ENCODE measurements around the gene MYO18B. TPM values are rescaled to one million over a fixed set of nuclear protein-coding genes. Genes with fewer than 3 reads are reported as not detected.

Gene MYO18B
- total RNA-seq, 1 experiment from 2014 or later: 0.05 TPM

- H3K9me2 ChIP-seq (ENCODE audit: insufficient read depth): no peaks in the 10 kb centered on the region
- no TSS peak for BruUV-seq (replicated peaks)
- no peaks in the 10 kb centered on the region for H3K36me3 ChIP-seq (ENCODE audit: control insufficient read depth in 1 of 2, insufficient read depth in 2 of 2, low read length in 2 of 2)
- ATAC-seq (no peak), DNase-seq (ENCODE audit: low read depth, low spot score) (no peak)
- no peak overlapping the region for H3K4me2 ChIP-seq (ENCODE audit: low read length)
- POLR2A ChIA-PET: no interaction called here
- H3K9ac ChIP-seq (ENCODE audit: low read length): no peak overlapping the region
- CTCF ChIA-PET: no interaction called here
- intact Hi-C loops (cut with micrococcal nuclease): no loop called here
- H4K20me1 ChIP-seq (ENCODE audit: insufficient read depth): no peaks in the 10 kb centered on the region
- H3K27me3 ChIP-seq (ENCODE audit: insufficient read depth, low read length): no peaks in the 10 kb centered on the region; the same call in 1 of the 2 replicates
- no peak overlapping the region for H3K4me3 ChIP-seq (replicated peaks in 1 of 2; ENCODE audit: low read depth in 1 of 2, low read length in 2 of 2)
- H3K9me3 ChIP-seq (ENCODE audit: control insufficient read depth in 1 of 2, insufficient read depth in 1 of 2, low read depth in 1 of 2, low read length in 2 of 2): no peaks in the 10 kb centered on the region
- no peaks in the 10 kb centered on the region for H3K79me2 ChIP-seq (ENCODE audit: insufficient read depth, low read length)
- H2AFZ ChIP-seq (ENCODE audit: low read depth, low read length, poor library complexity, severe bottlenecking): no peak overlapping the region
- TF ChIP-seq POLR2A (IDR thresholded peaks at IDR 0.05; ENCODE audit: borderline replicate concordance, extremely low read depth, insufficient read depth, insufficient read length): no peak
- no peak for TF ChIP-seq TCF7L2 (IDR thresholded peaks at IDR 0.05; ENCODE audit: borderline replicate concordance, extremely low read depth, insufficient read depth, insufficient read length)
- no peak for TF ChIP-seq SRF (IDR thresholded peaks at IDR 0.05; ENCODE audit: low read depth)
- TF ChIP-seq ATF3 (IDR thresholded peaks at IDR 0.05): no peak
- no peak for TF ChIP-seq EGR1 (IDR thresholded peaks at IDR 0.05; ENCODE audit: low read depth)
- no peaks in the 10 kb centered on the region for H3K4me1 ChIP-seq (ENCODE audit: control insufficient read depth in 1 of 2, insufficient read depth in 2 of 2, low read length in 2 of 2)
- RAD21 ChIA-PET (ENCODE audit: low non-redundant PET in 1 of 2, low total read pairs in 2 of 2, uncharacterized antibody in 2 of 2, unreplicated experiment in 2 of 2): no interaction called here
- no peak overlapping the region for H3K27ac ChIP-seq (ENCODE audit: low read depth, low read length)
These were observed 91.7 kb downstream of the MYO18B start for GRCh38 chr22:25833676-25834075.

GRCh38 chr22:25834490-25834889 is 92.5 kb downstream of the MYO18B start:
- no peak for ATAC-seq
- CTCF ChIA-PET: no interaction called here

More at GRCh38 chr22:25834490-25834889, 92.5 kb downstream of the MYO18B start:
- Histone ChIP-seq H3K4me2 (ENCODE audit: low read length) (no peak overlapping the region), H3K79me2 (ENCODE audit: insufficient read depth, low read length) (no peaks in the 10 kb centered on the region), H3K36me3 (ENCODE audit: control insufficient read depth in 1 of 2, insufficient read depth in 2 of 2, low read length in 2 of 2) (no peaks in the 10 kb centered on the region), H3K27ac (ENCODE audit: low read depth, low read length) (no peak overlapping the region), H3K9me2 (ENCODE audit: insufficient read depth) (no peaks in the 10 kb centered on the region), H3K27me3 (ENCODE audit: insufficient read depth, low read length) (no peaks in the 10 kb centered on the region; the same call in 1 of the 2 replicates), H3K9ac (ENCODE audit: low read length) (no peak overlapping the region), H3K4me3 (replicated peaks in 1 of 2; ENCODE audit: low read depth in 1 of 2, low read length in 2 of 2) (no peak overlapping the region), H2AFZ (ENCODE audit: low read depth, low read length, poor library complexity, severe bottlenecking) (no peak overlapping the region), H3K9me3 (ENCODE audit: control insufficient read depth in 1 of 2, insufficient read depth in 1 of 2, low read depth in 1 of 2, low read length in 2 of 2) (no peaks in the 10 kb centered on the region), H3K4me1 (ENCODE audit: control insufficient read depth in 1 of 2, insufficient read depth in 2 of 2, low read length in 2 of 2) (no peaks in the 10 kb centered on the region), H4K20me1 (ENCODE audit: insufficient read depth) (no peaks in the 10 kb centered on the region)
- intact Hi-C loops (cut with micrococcal nuclease): no loop called here
- BruUV-seq (replicated peaks): no TSS peak
- ChIA-PET POLR2A (no interaction called here), RAD21 (ENCODE audit: low non-redundant PET in 1 of 2, low total read pairs in 2 of 2, uncharacterized antibody in 2 of 2, unreplicated experiment in 2 of 2) (no interaction called here)
- no peak for DNase-seq (ENCODE audit: low read depth, low spot score)
- TF ChIP-seq ZNF274 (IDR thresholded peaks at IDR 0.05; ENCODE audit: low read depth, low read length) (no peak), POLR2AphosphoS5 (IDR thresholded peaks at IDR 0.05; ENCODE audit: low read depth, low read length) (no peak), EZH2phosphoT487 (IDR thresholded peaks at IDR 0.05; ENCODE audit: borderline replicate concordance) (no peak), CBX3 (IDR thresholded peaks at IDR 0.05; ENCODE audit: low read depth) (no peak), ATF3 (IDR thresholded peaks at IDR 0.05) (no peak)
